Breast epithelium (tissue), 4 donors: Measurements from ENCODE around the gene KCNJ9. TPM values are rescaled to one million over a fixed set of nuclear protein-coding genes. Genes with fewer than 3 reads are reported as not detected.

Source experiments
- DNase-seq, 2 donors: peaks; one replicate each; pipeline ENCODE4 v3.0.0-alpha.2; 2019; ENCODE audit warnings: low spot score in 2 of 2
- H3K27ac ChIP-seq, 2 donors: fragments of 200-600 bp; sonication (generic) in 1 of 2; one replicate each; pipeline ENCODE4 v1.5.1; 2016 to 2019; ENCODE audit warnings: mild to moderate bottlenecking in 1 of 2
- H3K27me3 ChIP-seq, 2 donors: fragments of 200-600 bp; sonication (generic) in 1 of 2; one replicate each; pipeline versions ENCODE4 v1.5.1 to v1.6.0; 2017 to 2019; ENCODE audit warnings: control low read depth in 1 of 2, mild to moderate bottlenecking in 1 of 2
- H3K36me3 ChIP-seq: fragments of 200-600 bp; one replicate; pipeline ENCODE4 v1.5.1; 2019
- H3K4me1 ChIP-seq, 2 donors: fragments of 200-600 bp; sonication (generic); one replicate each; pipeline ENCODE4 v1.5.1; 2016 to 2019; ENCODE audit warnings: control low read depth in 1 of 2
- H3K4me3 ChIP-seq, 3 donors: fragments of 200-600 bp; sonication (generic); 1 replicate in 2 of 3; 2 replicates in 1 of 3; pipeline ENCODE4 v1.5.1; 2016 to 2019; ENCODE audit warnings: mild to moderate bottlenecking in 3 of 3, moderate library complexity in 2 of 3
- H3K9me3 ChIP-seq, 2 donors: fragments of 200-600 bp; sonication (generic) in 1 of 2; one replicate each; pipeline ENCODE4 v1.5.1; 2016 to 2019; ENCODE audit warnings: control low read depth in 1 of 2
- POLR2A ChIP-seq: fragments of 450-650 bp; IDR thresholded peaks from one replicate; pipeline ENCODE4 v1.6.1; 2016; ENCODE audit warnings: antibody characterized with exemption, mild to moderate bottlenecking, moderate library complexity
- POLR2AphosphoS5 ChIP-seq, 3 donors: sonication (generic); formaldehyde crosslinking; IDR thresholded peaks; one replicate each; pipeline ENCODE4 v1.6.1; 2017; ENCODE audit warnings: antibody characterized with exemption in 3 of 3
- intact Hi-C: fragments of 100-400 bp; cut with DNase I; formaldehyde crosslinking; loops from one replicate; pipeline ENCODE4 v1.15.1; 2023; ENCODE audit warnings: low total_unique reads
- total RNA-seq, 3 donors: library from RNA; depleted of rRNA; stranded (reverse); fragments of >200 nt; gene quantifications; one replicate each; pipeline ENCODE4 v1.1.0, GENCODE V29; 2016
- TF ChIP-seq, protein P1 (sequence below), 3 donors: fragments of 450-650 bp; IDR thresholded peaks; one replicate each; pipeline ENCODE4 v1.5.1; 2016 to 2017; ENCODE audit warnings: antibody characterized with exemption in 3 of 3, mild to moderate bottlenecking in 3 of 3, moderate library complexity in 3 of 3

Gene KCNJ9
- total RNA-seq, 3 donors from 2014 or later, result not detected

DNA sequence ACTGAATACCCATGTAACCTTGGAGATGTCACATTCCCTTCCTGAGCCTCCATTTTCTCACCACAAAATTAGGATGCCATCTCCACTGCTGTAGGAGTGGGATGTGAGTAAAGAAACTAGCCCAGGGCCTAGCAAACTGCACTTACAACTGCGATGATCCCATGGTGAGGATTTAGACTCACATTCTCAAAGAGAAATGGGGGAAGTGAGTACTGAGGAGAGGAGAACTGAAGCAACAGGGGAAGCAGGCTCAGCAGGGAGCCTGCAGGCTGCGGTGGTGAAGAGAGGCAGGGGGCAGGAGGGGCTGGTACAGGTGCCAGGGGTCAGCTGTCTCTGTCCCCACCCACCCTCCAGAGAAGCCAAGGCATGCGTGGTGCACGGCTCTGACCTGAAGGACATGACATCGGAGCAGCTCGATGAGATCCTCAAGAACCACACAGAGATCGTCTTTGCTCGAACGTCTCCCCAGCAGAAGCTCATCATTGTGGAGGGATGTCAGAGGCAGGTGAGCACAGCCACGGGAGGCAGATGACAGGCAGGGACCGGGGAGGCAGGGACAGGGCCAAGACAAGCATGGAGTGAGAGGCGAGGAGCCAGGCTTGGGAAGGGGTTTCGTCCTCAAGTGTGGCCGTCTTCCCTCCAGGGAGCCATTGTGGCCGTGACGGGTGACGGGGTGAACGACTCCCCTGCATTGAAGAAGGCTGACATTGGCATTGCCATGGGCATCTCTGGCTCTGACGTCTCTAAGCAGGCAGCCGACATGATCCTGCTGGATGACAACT lies 53.6 kb downstream of the KCNJ9 start:
- H3K27ac ChIP-seq, result no peak overlapping the region
- no peaks in the 10 kb centered on the region for H3K9me3 ChIP-seq
- DNase-seq, result no peak
- H3K4me1 ChIP-seq, result no peaks in the 10 kb centered on the region
- intact Hi-C loops, result no loop called here
- H3K36me3 ChIP-seq, result no peaks in the 10 kb centered on the region
- TF ChIP-seq POLR2AphosphoS5 (IDR thresholded peaks at IDR 0.05) (no peak), POLR2A (no peak)
- TF ChIP-seq, protein P1, sequence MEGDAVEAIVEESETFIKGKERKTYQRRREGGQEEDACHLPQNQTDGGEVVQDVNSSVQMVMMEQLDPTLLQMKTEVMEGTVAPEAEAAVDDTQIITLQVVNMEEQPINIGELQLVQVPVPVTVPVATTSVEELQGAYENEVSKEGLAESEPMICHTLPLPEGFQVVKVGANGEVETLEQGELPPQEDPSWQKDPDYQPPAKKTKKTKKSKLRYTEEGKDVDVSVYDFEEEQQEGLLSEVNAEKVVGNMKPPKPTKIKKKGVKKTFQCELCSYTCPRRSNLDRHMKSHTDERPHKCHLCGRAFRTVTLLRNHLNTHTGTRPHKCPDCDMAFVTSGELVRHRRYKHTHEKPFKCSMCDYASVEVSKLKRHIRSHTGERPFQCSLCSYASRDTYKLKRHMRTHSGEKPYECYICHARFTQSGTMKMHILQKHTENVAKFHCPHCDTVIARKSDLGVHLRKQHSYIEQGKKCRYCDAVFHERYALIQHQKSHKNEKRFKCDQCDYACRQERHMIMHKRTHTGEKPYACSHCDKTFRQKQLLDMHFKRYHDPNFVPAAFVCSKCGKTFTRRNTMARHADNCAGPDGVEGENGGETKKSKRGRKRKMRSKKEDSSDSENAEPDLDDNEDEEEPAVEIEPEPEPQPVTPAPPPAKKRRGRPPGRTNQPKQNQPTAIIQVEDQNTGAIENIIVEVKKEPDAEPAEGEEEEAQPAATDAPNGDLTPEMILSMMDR (IDR thresholded peaks at IDR 0.05), result no peak
- no peak overlapping the region for H3K4me3 ChIP-seq
- H3K27me3 ChIP-seq, result no peaks in the 10 kb centered on the region

DNA sequence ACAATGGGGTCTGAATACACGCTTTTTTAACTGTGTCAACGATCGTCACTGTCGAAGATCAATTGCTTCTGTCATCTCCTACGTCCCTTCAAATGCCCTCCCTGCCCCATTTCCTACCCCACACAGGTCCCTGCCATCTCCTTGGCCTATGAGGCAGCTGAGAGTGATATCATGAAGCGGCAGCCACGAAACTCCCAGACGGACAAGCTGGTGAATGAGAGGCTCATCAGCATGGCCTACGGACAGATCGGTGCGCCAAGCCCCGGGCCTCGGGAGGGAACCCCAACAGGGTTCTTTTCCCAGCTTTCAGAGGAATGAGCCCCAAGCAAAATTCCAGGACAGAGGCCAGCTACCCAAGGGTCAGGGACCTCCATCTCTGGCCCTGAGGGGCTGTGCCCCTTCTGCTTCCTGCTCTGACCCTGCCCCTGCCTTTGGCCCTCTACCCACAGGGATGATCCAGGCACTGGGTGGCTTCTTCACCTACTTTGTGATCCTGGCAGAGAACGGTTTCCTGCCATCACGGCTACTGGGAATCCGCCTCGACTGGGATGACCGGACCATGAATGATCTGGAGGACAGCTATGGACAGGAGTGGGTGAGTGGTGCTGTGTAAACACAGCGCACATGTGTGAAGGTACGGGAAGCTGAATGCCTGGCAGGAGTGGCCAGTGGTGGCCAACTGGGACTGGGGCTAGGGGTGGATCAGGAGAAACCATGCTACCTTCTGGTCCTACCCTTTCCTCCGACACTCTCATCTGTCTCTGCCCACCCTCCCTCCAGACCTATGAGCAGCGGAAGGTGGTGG lies 55.0 kb downstream of the KCNJ9 start:
- DNase-seq, result no peak
- intact Hi-C loops, result loop anchor here (1.0 kb wide), 1 partner anchor 31 kb away; no protein-coding TSS in a partner anchor
- Histone ChIP-seq H3K4me3 (no peak overlapping the region), H3K36me3 (no peaks in the 10 kb centered on the region), H3K9me3 (no peaks in the 10 kb centered on the region), H3K27ac (no peak overlapping the region), H3K4me1 (no peaks in the 10 kb centered on the region), H3K27me3 (no peaks in the 10 kb centered on the region)
- TF ChIP-seq POLR2A (no peak), POLR2AphosphoS5 (IDR thresholded peaks at IDR 0.05) (no peak)
- TF ChIP-seq, protein P1 (IDR thresholded peaks at IDR 0.05), result no peak

DNA sequence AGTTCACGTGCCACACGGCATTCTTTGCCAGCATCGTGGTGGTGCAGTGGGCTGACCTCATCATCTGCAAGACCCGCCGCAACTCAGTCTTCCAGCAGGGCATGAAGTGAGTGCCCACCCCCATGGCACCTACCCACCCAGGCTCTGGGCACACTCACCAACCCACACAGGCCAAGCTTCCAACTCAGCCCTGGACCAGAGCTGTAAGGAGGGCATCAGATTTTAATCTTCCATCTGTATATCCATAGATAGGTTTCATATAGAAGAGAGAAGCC lies 55.5 kb downstream of the KCNJ9 start:
- intact Hi-C loops, result loop anchor here (1.0 kb wide), 1 partner anchor 30 kb away; no protein-coding TSS in a partner anchor
- H3K27me3 ChIP-seq, result no peaks in the 10 kb centered on the region
- no peak for DNase-seq
- H3K27ac ChIP-seq, result no peak overlapping the region
- no peaks in the 10 kb centered on the region for H3K9me3 ChIP-seq
- no peaks in the 10 kb centered on the region for H3K4me1 ChIP-seq
- no peaks in the 10 kb centered on the region for H3K36me3 ChIP-seq
- TF ChIP-seq POLR2A (no peak), POLR2AphosphoS5 (IDR thresholded peaks at IDR 0.05) (no peak)
- TF ChIP-seq, protein P1 (IDR thresholded peaks at IDR 0.05), result no peak
- no peak overlapping the region for H3K4me3 ChIP-seq

DNA sequence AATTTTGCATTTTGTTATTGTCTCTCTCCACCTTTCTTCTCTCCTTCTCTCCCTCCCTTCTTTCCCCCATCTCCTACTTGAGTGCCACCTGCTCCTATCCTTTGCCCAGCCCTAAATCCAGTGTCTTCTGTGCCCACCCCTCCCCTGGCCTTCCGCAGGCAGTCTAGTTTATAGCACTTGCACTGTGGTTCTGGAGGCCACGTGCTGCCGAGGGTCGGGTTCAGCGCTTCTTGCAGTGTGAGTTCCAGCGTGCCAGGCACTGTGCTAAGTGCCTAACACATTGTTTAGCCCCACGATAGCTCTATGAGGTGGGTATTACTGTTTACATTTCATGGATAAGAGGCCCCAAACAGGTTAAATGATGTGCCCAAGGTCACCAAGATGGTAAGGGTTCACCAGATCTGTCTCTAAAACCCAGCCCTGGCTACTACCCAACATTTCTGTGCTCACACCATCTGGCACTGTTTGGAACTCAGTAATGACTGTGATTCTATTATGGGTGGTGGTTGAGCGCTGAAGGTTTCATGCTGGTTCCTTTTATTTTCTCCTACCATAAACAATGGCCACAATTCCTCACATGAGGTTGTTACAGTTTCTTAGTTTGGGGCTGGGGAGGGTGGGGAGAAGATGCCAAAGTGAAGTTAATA lies 56.0 kb downstream of the KCNJ9 start:
- Histone ChIP-seq H3K36me3 (no peaks in the 10 kb centered on the region), H3K27ac (no peak overlapping the region), H3K4me1 (no peaks in the 10 kb centered on the region), H3K4me3 (no peak overlapping the region), H3K27me3 (no peaks in the 10 kb centered on the region), H3K9me3 (no peaks in the 10 kb centered on the region)
- no peak for DNase-seq
- intact Hi-C loops, result no loop called here
- TF ChIP-seq, protein P1 (IDR thresholded peaks at IDR 0.05), result no peak
- TF ChIP-seq POLR2AphosphoS5 (IDR thresholded peaks at IDR 0.05) (no peak), POLR2A (no peak)

DNA sequence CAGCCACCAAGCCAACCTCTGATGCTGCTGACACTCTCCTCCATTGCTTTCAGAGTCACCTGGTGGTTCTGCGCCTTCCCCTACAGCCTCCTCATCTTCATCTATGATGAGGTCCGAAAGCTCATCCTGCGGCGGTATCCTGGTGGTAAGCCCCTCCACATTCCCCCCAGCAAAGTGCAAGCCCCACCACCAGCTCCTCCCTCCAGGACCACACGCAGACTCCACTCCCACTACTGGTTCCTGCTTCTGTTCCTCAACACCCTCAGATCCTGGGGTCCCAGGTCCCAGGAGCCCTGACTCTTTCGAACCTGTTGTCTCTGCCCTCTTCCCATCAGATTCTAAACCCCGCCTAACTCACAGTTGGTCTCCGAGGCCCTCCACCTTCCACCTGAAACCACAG lies 58.5 kb downstream of the KCNJ9 start:
- H3K27me3 ChIP-seq, result no peaks in the 10 kb centered on the region
- no peaks in the 10 kb centered on the region for H3K36me3 ChIP-seq
- no peaks in the 10 kb centered on the region for H3K4me1 ChIP-seq
- no peak for DNase-seq
- no peak overlapping the region for H3K27ac ChIP-seq
- no peak overlapping the region for H3K4me3 ChIP-seq
- TF ChIP-seq, protein P1 (IDR thresholded peaks at IDR 0.05), result no peak
- no peak for TF ChIP-seq POLR2AphosphoS5 (IDR thresholded peaks at IDR 0.05)
- intact Hi-C loops, result no loop called here
- no peaks in the 10 kb centered on the region for H3K9me3 ChIP-seq
